Fibroblast of pulmonary artery (primary cell): Measurements from ENCODE around the gene MOSPD2.

Experiments used
- DNase-seq: peaks from one replicate; pipeline ENCODE4 v3.0.0-alpha.2; 2010; ENCODE audit warnings: low read depth
- H3K4me3 ChIP-seq: replicated peaks from 2 replicates; pipeline ENCODE4 v1.5.1; 2011; ENCODE audit warnings: low read depth, mild to moderate bottlenecking, control low read depth, low read length, moderate library complexity
- CTCF ChIP-seq: IDR thresholded peaks from 2 replicates; pipeline ENCODE4 v1.5.1; 2011; ENCODE audit warnings: mild to moderate bottlenecking, control low read depth, low read length, inconsistent platforms; ENCODE audit errors: missing control alignments

Gene MOSPD2

DNA sequence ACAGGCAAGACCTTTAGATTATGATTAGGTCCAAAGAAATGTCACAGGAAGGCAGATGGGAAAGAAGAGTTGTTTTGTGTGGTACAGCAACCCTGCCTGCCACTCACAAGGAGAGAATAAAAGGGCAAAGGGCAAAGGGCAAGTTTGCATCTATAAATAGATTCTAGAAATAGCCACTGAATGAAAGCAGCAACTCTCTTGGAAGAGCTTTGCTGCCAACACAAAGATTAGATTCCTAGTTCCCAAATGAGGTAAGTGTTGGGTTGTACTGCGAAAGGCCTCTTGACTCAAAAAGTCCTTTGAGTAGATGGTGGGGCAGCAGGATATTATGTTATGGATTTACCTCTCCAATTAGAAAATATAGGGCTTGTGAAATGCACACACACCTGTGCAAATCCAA is 61.2 kb downstream of the MOSPD2 start:
- TF ChIP-seq CTCF = no peak
- DNase-seq = no peak
- no peak overlapping the region for H3K4me3 ChIP-seq

DNA sequence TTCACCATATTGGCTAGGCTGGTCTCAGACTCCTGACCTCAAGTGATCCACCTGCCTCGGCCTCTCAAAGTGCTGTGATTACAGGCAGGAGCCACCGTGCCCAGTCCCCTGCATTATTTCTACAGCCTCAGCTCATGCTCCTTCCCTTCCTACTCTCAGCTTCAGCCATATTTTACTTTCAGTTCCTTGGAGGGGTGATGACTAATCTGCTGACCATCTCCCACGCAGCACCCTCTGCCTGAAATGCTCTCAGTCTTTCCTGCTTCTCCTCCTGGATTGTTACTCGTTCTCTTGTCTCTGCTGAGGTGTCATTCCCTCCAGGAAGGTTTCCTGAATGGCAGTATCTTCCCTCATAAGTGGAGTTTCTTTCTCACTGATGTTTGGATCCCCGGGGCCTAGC is 63.3 kb downstream of the MOSPD2 start:
- TF ChIP-seq CTCF = no peak
- no peak overlapping the region for H3K4me3 ChIP-seq
- peak; percentile 70 for DNase-seq

DNA sequence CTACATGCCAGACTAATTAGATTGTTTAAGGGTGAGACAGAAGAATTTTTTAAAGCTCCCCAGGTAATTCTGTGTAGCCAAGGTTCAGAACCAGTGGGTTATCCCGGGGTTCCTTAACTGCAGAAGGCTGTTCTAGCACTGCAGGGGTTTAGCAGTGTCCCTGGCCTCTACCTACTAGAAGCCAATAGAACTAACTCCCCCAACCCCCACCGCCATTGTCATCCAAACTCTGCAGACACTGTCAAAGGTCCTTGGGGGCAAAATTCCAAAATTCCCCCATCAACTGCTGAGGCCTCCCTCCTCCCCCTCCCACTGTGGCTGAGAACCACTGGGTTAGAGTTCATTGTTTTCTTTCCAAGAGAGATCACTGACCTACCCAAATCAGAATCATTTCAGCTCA is 66.4 kb downstream of the MOSPD2 start:
- DNase-seq = no peak
- no peak overlapping the region for H3K4me3 ChIP-seq
- TF ChIP-seq CTCF = no peak

DNA sequence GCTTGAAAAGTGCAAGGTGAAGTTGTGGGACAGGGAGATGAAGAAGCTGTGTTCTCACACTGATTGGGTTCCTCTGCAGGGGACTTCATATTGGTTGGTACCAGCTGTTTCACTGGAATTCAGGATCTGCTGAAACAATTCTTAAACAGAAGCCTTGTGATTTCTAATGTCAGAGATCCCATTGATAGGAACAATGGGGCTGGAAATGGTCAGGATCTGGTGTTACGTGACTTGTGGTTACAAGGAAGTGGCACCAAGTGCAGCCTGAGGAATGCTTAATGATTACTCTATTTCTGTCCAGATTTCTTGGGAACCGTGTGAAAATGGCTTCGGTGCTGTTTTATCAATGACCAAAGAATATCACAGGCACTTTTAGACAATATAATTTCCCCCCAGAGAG is 68.1 kb downstream of the MOSPD2 start:
- no peak for TF ChIP-seq CTCF

GRCh38 chrX:14942341-14942740 is 69.1 kb downstream of the MOSPD2 start:
- TF ChIP-seq CTCF = no peak
- DNase-seq = no peak
- no peak overlapping the region for H3K4me3 ChIP-seq

More for the DNA sequence above, 68.1 kb downstream of the MOSPD2 start:
- no peak overlapping the region for H3K4me3 ChIP-seq
- no peak for DNase-seq

DNA sequence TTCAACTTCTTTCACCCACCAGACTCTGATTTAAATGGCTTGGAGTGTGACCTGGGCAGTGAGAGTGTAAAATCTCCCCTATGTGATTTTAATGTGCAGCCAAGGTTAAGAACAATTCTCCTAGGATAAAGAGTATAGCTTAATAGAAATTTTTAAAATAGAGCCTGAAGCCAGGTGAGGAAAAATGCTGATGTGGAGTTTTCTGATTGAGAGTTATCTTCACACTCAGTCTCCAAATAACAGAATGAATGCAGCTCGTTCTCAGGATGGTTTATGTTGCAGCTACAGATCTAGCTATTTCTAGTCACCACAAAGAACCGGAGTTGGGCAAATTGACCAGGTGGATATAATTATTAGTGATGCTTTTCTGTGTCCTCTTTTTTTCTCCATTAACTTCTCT is 70.7 kb downstream of the MOSPD2 start:
- no peak overlapping the region for H3K4me3 ChIP-seq
- no peak for TF ChIP-seq CTCF
- no peak for DNase-seq

- H3K4me3 ChIP-seq = no peak overlapping the region
- no peak for TF ChIP-seq CTCF
- DNase-seq = no peak
Observed at GRCh38 chrX:14946606-14947155, 73.5 kb downstream of the MOSPD2 start.
